NCI-H526 treated with DMSO at 0.1 percent for 48 hours (cell line): ENCODE measurements around the gene NOLC1.

Source experiments
- DNase-seq: peaks from one replicate; lab custom pipeline; 2025; lab: John Stamatoyannopoulos, UW

Gene NOLC1

GRCh38 chr10:102121739-102122372 is 30.3 kb upstream of the NOLC1 start:
- DNase-seq: no peak

- DNase-seq: no peak
Measured at GRCh38 chr10:102122450-102122849, 29.7 kb upstream of the NOLC1 start.

GRCh38 chr10:102123223-102123622 is 29.0 kb upstream of the NOLC1 start:
- no peak for DNase-seq

GRCh38 chr10:102131286-102132170 is 20.7 kb upstream of the NOLC1 start:
- no peak for DNase-seq

- no peak for DNase-seq
Measured at GRCh38 chr10:102132193-102132562, 20.0 kb upstream of the NOLC1 start.

GRCh38 chr10:102132563-102133372 is 19.4 kb upstream of the NOLC1 start, which contains the start of gene PPRC1:
TSS of gene PPRC1 (plus strand) at chr10:102133040. CDS start at chr10:102133069, 29 bp downstream.
- DNase-seq: peak; percentile 94

- DNase-seq: no peak
Measured at GRCh38 chr10:102133373-102134195, 18.6 kb upstream of the NOLC1 start.

- no peak for DNase-seq
Measured at GRCh38 chr10:102134416-102134815, 17.8 kb upstream of the NOLC1 start.

- no peak for DNase-seq
Measured at GRCh38 chr10:102135956-102136526, 16.1 kb upstream of the NOLC1 start.

GRCh38 chr10:102139281-102140110 is 12.7 kb upstream of the NOLC1 start:
- no peak for DNase-seq

GRCh38 chr10:102140218-102140617 is 12.0 kb upstream of the NOLC1 start:
- DNase-seq: no peak

GRCh38 chr10:102140913-102141540 is 11.2 kb upstream of the NOLC1 start:
- no peak for DNase-seq

- DNase-seq: no peak
Measured at GRCh38 chr10:102141583-102142107, 10.5 kb upstream of the NOLC1 start.

GRCh38 chr10:102146971-102147428 is 5.2 kb upstream of the NOLC1 start:
- no peak for DNase-seq

GRCh38 chr10:102147561-102147960 is 4.6 kb upstream of the NOLC1 start:
- DNase-seq: no peak

GRCh38 chr10:102148275-102148674 is 3.9 kb upstream of the NOLC1 start:
- DNase-seq: no peak

- no peak for DNase-seq
Measured at GRCh38 chr10:102150970-102151773, 1.0 kb upstream of the NOLC1 start.

- no peak for DNase-seq
Measured at GRCh38 chr10:102152545-102152890, 329 bp downstream of the NOLC1 start.
